Activated CD4-positive, alpha-beta T cell treated with anti-CD3 and anti-CD28 coated beads, Interleukin-2, amount 50 U/mL, for 4 hours (primary cell): Measurements from ENCODE around the gene CEBPG.

Experiments used
- DNase-seq, 2 experiments: peaks; one replicate each; pipeline ENCODE4 v3.0.0-alpha.2; 2020

Gene CEBPG

DNA sequence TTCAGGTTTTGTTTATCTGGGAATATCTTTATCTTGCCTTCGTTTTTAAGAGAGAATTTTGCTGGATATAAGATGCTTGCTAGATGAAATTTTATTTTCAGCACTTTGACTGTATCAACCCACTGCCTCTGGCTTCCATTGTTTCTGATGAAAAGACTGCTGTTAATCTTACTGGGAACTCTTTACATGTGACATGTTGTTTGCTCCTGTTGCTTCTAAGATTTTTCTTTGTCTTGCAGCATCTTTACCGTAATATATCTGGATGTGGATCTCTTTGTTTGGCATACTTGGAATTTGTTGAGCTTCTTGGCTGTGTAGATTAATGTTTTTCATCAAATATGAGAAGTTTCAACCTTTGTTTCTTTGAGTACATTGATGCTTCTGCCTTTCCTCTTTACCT lies 18.0 kb upstream of the CEBPG start:
- no peak for DNase-seq

GRCh38 chr19:33357556-33357955 lies 16.0 kb upstream of the CEBPG start:
- no peak for DNase-seq

DNA sequence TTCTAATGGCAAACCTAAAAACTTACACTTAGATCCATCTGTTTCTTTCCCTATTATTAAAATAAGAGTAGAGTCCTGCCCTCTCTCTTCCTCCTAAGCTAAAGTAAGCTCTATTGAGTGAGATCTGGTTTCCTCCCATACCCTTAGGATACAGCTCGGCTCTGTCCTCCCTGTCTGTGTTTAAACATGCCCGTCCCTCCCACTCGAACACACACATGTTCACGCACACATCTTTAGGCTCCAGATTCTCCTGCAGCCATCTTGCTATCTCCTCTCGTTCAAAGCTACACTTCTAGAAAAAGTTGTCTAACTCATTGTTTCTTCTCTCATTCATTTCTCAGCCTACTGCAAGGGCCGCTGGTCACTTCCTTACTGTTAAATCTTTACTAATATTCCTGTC lies 15.1 kb upstream of the CEBPG start:
- DNase-seq, result no peak

DNA sequence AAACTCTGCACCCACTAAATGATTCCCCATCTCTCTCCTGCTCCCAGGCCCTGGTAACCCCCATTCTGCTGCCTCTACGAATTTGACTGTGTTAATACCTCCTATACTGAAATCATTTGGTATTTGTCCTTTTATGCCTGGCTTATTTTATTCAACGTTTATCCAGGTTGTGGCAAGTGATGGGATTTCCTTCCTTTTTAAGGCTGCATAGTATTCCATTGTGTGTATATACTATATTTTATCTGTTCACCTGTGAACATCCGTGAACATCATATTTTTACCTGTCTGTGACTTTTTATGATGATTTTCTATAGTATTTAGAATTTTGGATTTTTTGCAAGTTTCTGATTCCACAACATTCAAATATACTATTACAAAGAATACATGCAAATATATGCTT lies 13.9 kb upstream of the CEBPG start:
- DNase-seq, result no peak

GRCh38 chr19:33362508-33363228 lies 10.8 kb upstream of the CEBPG start:
- no peak for DNase-seq

GRCh38 chr19:33363476-33363875 lies 10.0 kb upstream of the CEBPG start:
- no peak for DNase-seq

DNA sequence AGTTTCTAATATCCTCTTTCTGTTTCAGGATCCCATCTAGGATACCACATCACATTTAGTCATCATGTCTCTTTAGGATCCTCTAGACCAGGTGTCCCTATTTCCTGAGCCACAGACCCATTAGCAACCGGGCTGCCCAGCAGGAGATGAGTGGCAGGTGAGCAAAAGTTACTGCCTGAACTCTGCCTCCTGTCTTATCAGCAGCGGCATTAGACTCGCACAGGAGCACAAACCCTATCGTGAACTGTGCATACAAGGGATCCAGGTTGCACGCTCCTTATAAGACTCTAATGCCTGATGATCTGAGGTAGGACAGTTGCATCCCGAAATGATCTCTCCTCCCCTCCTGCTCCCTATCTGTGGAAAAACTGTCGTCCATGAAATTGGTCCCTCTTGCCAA lies 7.8 kb upstream of the CEBPG start:
- no peak for DNase-seq

GRCh38 chr19:33366127-33366526 lies 7.4 kb upstream of the CEBPG start:
- no peak for DNase-seq

DNA sequence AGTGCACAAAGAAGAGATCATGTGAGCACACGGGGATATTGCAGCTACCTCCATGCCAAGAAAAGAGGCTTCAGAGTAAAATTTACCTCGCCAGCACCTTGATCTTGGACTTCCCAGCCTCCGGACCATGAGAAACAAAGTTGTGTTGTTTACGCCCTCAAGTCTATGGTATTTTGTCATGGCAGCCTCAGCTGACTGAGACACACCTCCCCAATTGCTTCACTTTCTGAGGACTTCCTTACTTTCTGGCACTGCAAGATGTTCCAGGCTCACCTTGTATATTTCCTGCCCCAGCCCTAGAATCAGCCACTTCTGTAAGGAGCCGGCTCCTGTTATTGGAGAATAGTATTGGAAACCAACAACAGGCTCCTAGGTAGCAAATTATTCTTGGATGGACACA lies 6.6 kb upstream of the CEBPG start:
- DNase-seq, result no peak

GRCh38 chr19:33368074-33368864 lies 5.2 kb upstream of the CEBPG start:
- DNase-seq, result no peak

DNA sequence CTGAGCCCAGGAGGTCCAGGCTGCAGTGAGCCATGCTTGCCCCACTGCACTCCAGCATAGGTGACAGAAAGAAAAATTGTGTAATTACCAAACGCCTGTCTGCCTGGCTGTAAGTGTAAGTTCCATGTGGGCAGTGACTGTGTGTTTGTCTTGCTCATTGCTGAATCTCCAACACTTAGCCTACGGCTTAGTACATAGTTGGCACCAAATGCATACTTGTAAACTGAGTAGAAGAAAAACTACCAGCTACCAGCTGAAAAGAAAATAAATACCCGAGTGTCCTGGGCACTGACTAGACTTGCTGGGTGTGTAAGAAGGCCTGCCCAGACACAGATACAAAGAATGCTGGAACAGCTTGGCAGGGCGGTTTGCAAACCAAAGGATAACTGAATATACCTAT lies 2.7 kb upstream of the CEBPG start:
- no peak for DNase-seq

- no peak for DNase-seq
These were observed 766 bp downstream of the CEBPG start for GRCh38 chr19:33374236-33374714.

GRCh38 chr19:33375156-33375836 lies 1.8 kb downstream of the CEBPG start:
- DNase-seq, result no peak

DNA sequence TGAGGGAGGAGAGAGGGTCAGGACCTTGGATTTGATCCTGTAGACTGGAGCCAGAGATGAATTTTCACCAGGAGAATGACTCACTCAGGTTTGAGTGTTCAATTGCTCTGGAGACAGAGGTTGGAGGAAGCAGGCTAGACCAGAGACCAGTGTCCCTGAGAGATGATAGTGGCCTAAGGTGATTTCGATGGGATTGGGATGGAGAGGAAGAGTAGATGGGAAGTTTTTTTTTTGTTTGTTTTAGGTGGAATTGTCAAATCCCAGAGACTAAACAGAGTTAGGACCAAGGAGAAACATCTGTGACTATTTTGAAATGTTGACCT lies 2.3 kb downstream of the CEBPG start:
- DNase-seq, result no peak

- DNase-seq, result no peak
These were observed 2.9 kb downstream of the CEBPG start for GRCh38 chr19:33376423-33376822.

DNA sequence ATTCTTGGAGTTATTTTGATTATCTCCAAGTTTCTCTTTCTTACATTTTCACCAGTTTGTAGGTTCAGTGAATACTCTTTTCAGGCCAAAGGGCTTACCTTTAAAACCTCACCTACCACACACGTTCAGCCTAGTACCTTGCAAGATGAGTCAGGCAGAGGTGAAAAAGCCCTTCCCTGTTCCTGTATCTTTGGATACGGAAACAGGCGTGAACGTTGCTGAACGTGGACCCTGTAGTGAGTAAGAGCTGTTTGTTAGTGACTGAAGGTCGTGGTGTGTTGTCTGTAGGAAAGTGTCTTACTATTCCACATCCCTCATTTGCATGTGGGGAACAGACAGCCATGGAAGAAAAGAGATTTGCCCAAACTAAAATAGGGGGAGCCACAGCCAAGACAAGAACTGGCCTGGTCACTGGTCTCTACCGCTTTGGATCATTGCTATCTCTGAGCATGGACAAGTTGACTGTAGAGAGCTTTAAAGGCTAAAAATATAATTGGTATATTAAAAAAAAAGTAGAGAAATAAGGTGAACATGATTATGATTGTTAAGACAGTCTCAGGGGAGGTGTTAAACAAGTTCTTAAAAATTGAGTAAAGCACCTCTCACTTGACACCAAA lies 3.5 kb downstream of the CEBPG start:
- no peak for DNase-seq

DNA sequence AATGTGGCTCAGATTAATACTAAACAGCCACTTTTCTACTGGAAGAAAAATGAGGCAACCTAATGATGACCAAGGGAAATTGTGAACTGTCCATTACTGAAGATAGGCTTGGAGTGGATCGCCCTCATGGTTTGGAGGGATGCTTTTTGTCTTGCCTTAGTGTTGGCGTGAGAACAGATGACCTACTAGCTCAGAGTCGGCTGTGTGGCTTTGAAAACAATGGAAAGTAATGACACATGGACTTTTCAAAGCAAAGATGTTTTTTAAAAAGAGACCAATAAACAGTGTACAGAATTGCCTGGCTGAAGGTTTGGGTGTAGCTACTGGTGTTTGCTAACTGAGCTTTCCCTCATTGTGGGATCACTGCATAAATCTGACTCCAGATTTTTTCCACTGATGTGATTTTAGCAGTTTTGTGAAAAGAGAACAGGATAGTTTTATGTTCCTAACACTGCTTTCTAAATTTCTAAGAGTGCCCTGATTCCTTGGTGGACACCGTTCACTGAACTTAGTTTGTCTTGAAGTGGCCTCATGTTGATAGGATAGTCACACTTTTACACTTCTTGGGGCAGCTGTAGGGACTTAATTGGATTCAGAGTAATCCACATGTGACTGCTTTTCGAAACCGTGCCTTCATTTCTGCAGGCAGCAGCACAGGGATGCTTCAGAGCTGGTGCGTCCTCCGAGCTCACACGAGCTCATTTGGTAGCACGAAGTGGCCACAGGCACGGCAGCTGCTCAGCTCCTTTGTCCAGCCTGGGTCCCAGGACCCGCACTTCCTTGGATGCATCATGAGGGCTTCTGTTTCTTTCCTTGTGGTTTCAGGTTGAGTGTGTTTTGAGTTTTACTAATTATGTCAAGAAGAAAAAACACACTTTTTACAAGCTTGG lies 4.3 kb downstream of the CEBPG start:
- DNase-seq, result no peak

GRCh38 chr19:33379151-33379829 lies 5.8 kb downstream of the CEBPG start:
- no peak for DNase-seq

- DNase-seq, result no peak
These were observed 7.6 kb downstream of the CEBPG start for GRCh38 chr19:33381101-33381500.

- no peak for DNase-seq
These were observed 8.5 kb downstream of the CEBPG start for GRCh38 chr19:33382006-33382405.

DNA sequence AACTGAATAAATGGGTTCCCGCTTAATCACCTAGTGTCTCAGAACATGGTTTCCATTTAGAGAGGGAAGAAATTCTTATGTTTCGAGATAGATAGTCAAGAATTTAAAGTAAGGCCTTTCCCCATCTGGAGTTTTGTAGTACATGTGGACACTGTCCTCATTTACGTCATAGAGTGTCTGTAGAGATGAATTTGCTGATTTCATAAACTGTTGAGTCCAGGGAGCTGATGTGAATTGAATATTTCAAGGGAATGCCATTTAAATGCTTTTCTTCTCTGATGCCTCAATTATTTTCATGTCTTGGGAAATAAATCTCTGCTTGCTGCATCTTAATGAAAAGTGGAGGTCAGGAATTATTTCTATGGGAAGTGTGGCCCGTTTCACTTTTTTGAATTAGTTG lies 9.5 kb downstream of the CEBPG start:
- DNase-seq, result no peak

- DNase-seq, result no peak
These were observed 10.3 kb downstream of the CEBPG start for GRCh38 chr19:33383720-33384292.
